ENCODE results near the gene ATP6V1D.
A peak's percentile ranks its signal among the peaks of the same experiment; 100 is the strongest.

DNA sequence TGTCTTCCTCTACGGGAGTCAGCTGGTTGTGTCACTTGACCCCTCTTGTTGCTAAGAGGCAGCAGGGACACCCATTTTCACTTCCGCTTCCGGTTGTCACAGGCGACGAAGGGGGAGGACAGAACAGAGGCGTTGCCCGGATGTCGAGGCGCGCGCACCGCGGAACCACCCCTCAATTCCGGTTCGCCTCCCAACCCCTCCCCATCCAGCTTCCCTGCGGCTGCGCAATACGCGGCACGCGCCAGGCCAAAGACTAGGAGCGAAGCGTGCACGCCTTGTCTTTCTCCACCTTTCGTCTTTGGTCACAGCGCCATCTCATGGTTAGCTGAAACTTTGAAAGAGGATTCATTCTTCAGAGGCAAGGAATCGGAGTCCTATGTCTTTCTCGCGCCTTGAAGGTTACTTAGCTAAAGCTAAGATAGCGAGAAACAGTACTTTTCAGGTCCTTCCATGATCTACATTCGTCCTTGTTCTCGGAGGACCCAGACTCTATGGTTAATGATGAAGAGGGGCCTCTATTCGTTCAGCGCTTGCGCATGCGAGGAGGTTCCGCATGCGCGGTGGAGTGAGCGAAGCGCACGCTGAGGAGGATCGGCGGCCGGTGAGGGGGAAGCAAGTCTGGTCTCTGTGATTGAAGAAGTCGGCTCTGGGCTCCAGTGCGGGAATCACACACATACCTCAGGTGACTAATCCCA lies at the start of gene ATP6V1D, which contains the start of gene EIF2S1:
- TF ChIP-seq POLR2AphosphoS5 (IDR thresholded peaks at IDR 0.05; ENCODE audit: low read depth, low read length) (peak; percentile 96), POLR2A (IDR thresholded peaks at IDR 0.05; ENCODE audit: low read depth, low read length) (peak; percentile 93), TAF1 (IDR thresholded peaks at IDR 0.05; ENCODE audit: borderline replicate concordance, low read depth, low read length) (peak; percentile 85)
